Sigmoid colon (tissue), 4 donors: Measurements from ENCODE around the gene RYK.

Source experiments
- EP300 ChIP-seq, 4 donors: sonication (generic); formaldehyde crosslinking; IDR thresholded peaks; one replicate each; pipeline ENCODE4 v1.6.1; 2017; ENCODE audit warnings: antibody characterized with exemption in 4 of 4
- POLR2A ChIP-seq, 2 donors: fragments of 450-650 bp; IDR thresholded peaks; one replicate each; pipeline ENCODE4 v1.6.1; 2016; ENCODE audit warnings: antibody characterized with exemption in 2 of 2, mild to moderate bottlenecking in 2 of 2, moderate library complexity in 2 of 2
- POLR2AphosphoS5 ChIP-seq, 4 donors: sonication (generic); formaldehyde crosslinking; IDR thresholded peaks; one replicate each; pipeline ENCODE4 v1.6.1; 2017; ENCODE audit warnings: antibody characterized with exemption in 4 of 4
- TF ChIP-seq, protein P1 (sequence below), 4 experiments: fragments of 450-650 bp in 3 of 4; fragments of 200-600 bp in 1 of 4; IDR thresholded peaks; one replicate each; pipeline ENCODE4 v1.5.1; 2016 to 2019; ENCODE audit warnings: antibody characterized with exemption in 4 of 4, mild to moderate bottlenecking in 3 of 4, moderate library complexity in 2 of 4

DNA sequence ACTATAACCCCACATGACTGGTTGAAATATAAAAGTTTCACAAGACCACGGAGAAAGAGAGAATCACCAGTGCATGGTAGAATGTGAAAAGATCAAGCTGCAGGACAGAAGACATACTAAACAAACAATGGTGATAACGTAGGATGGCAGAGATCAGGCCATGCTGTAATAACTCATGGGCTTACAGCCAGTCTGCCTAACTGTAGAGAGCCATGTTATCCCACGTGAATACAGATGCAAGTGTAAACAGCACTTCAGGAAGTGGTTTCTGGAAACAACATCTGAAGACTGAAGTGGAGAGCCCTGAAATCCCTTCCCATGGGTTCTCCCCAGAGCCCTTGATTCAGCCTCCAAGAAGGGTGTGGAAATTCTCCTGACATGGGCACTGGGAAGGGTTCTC is 117.7 kb downstream of the RYK start:
- TF ChIP-seq, protein P1, sequence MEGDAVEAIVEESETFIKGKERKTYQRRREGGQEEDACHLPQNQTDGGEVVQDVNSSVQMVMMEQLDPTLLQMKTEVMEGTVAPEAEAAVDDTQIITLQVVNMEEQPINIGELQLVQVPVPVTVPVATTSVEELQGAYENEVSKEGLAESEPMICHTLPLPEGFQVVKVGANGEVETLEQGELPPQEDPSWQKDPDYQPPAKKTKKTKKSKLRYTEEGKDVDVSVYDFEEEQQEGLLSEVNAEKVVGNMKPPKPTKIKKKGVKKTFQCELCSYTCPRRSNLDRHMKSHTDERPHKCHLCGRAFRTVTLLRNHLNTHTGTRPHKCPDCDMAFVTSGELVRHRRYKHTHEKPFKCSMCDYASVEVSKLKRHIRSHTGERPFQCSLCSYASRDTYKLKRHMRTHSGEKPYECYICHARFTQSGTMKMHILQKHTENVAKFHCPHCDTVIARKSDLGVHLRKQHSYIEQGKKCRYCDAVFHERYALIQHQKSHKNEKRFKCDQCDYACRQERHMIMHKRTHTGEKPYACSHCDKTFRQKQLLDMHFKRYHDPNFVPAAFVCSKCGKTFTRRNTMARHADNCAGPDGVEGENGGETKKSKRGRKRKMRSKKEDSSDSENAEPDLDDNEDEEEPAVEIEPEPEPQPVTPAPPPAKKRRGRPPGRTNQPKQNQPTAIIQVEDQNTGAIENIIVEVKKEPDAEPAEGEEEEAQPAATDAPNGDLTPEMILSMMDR (IDR thresholded peaks at IDR 0.05): no peak
- TF ChIP-seq POLR2AphosphoS5 (IDR thresholded peaks at IDR 0.05) (no peak), EP300 (IDR thresholded peaks at IDR 0.05) (no peak), POLR2A (IDR thresholded peaks at IDR 0.05) (no peak)
